Erythroblast (primary cell): Measurements from ENCODE around the gene CCDC158.

Source experiments
- GATA1 ChIP-seq: IDR thresholded peaks from 2 replicates; pipeline ENCODE4 v1.6.1; 2011; ENCODE audit warnings: low read depth, mild to moderate bottlenecking, control low read depth, low read length, moderate library complexity
- POLR2A ChIP-seq: IDR thresholded peaks from 2 replicates; pipeline ENCODE4 v1.6.1; 2011; ENCODE audit warnings: mild to moderate bottlenecking, low read length

DNA sequence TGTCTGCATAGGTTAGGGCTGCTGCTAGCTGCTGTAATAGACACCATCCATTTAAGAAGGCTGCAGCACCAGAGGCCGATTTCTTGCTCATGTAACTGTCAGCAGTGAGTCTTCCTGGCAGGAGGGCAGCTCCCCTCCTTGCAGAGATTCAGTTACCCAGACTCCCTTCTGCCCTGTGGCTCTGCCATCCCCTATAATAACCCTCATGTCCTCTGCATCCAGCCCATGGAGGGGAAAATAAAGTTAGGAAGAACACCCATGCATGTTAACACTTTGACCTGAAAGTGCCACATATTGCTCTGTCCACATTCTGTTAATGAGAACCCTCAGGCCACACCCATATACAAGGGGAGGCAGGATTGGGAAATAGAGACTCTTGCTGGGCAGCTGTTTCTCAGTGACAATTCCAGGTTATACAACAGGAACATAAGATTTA lies 109.0 kb downstream of the CCDC158 start:
- TF ChIP-seq POLR2A (no peak), GATA1 (no peak)
